NK-92 (cell line): ENCODE results near the gene DPF3.

Source experiments
- DNase-seq: peaks from one replicate; lab custom pipeline; 2025; ENCODE audit not compliant: unreplicated experiment; lab: John Stamatoyannopoulos, UW

DPF3 gene

DNA sequence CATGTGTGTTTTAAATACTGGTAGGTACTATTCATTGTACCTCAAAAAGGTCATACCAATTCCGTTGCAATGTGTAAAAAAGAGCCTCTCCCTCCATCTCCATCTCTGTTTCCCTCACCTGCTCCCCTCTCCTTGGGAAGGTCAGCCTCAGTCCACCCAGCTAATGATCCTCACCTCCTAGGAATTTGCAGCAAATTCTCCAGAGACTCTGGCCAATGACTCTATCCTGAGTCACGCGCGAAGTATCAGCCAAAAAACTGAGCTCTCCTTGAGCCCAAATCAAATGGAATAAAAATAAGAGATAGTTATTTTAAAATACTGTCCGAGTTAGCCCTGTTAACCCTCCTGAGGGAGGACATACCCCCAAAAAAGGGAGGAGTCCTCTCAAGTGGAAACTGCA is 148.4 kb downstream of the DPF3 start:
- DNase-seq = no peak

DNA sequence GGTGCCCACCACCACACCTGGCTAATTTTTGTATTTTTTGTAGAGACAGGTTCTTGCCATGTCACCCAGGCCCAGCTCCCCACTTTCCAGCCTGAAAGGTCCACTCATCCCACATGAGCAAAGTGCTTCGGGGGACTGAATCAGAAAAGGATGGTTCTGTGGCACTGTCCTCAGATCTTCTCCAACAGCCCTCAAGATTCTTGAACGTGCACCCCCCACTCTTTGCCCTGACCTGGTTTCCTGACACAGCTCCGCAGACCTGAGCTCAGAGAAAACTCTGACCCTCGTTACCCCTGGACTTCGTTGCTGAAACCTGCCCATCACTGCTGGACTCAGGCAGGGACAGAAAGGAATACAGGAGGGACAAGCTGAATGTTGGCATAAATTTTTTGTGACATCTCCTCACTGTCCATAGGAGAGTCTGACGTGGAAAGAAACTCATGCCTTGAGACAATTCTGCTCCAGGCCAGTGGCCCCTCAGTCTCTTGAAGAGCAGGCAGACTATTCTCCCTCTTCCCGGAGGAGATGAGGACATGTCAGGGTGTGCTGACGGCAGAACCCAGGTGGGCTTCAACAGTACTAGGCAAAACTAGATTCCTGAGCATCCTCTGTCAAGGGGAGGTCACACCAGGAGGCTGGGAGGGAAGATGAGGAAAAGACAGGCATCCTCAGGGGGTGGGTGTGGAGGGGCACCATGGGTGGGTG is 149.3 kb downstream of the DPF3 start:
- no peak for DNase-seq

DNA sequence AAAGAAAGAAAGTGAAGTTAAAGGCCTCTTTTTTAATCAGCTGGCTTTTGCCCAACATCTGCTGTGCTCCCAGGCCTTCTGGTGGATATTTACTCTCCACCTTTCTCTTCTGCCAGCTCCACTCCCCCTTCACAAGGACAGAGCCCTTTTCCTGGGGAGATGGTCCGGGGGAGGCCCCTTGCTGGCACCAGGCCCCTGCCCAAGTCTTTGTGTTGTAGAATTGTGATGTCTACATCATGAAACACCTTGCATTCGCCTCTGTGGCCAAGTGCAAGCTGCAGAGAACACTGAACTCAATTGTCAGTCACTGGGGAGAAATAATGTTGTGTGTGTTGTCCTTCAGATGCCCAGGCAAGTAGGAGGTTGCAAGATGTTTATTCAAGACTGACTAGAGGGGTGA is 150.3 kb downstream of the DPF3 start:
- DNase-seq = no peak

DNA sequence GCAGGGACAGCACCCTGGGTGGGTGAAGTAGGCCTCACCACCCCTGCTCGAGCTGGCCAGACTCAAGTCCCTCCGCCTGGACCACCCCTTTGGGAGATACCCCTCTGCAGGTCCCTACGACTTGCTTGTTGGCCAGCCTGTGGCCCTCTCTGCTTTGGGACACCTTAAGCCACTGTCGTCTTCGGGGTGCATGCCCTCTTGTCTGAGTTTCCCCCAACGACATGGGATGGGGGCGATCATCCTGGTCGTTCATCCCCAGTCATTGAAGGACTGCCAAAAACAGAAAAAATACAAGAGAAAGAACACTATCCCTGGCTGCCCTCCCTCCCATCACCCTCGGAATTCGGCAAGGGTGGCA is 151.1 kb downstream of the DPF3 start:
- no peak for DNase-seq

DNA sequence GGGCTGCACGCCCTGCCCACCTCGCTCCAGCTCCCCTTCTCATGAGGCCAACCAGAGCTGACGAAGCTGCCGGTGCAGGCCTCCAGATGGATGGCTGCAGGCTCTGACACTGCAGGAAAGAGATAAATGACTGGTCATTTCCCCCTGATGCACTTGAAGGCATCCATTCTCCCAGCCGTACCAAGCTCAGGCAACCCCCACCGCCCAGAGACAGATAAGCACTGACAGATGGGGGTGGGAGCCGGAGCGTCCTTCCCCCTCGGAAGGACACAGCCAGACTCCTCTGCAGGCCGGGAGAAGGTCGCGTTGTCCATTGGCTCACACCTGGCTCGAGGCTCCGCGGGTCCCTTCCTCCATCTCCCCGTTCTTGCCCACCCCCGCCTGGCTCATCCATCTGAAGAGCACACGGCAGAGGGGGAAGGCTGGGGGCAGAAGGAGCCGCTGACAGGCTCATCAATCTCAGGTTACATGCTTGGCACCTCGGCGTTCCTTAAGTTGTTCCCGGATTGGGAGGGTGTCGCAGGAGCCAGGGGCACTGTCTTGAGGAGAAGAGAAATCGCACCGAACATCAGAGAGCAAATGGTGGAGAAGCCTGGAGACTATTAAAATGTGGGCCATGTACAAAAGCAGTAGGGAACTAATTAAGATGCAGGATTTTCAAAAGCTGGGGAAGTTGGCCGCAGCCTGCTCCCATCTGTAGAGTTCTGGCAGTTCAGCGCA is 151.6 kb downstream of the DPF3 start:
- DNase-seq = no peak

DNA sequence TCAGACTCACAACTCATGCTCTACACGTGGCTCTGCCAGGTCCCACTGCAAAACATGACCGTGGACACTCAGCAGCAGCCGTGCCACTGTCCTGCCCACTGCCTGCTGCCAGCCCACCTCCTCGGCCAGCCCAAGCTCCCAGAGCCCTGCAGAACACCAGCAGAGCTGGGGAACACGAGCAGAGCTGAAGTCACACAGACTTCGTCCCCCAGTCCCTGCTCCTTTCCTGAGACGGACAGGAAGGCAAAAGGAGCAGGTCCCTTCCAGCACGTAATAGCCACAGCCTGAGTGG is 152.1 kb downstream of the DPF3 start:
- no peak for DNase-seq

DNA sequence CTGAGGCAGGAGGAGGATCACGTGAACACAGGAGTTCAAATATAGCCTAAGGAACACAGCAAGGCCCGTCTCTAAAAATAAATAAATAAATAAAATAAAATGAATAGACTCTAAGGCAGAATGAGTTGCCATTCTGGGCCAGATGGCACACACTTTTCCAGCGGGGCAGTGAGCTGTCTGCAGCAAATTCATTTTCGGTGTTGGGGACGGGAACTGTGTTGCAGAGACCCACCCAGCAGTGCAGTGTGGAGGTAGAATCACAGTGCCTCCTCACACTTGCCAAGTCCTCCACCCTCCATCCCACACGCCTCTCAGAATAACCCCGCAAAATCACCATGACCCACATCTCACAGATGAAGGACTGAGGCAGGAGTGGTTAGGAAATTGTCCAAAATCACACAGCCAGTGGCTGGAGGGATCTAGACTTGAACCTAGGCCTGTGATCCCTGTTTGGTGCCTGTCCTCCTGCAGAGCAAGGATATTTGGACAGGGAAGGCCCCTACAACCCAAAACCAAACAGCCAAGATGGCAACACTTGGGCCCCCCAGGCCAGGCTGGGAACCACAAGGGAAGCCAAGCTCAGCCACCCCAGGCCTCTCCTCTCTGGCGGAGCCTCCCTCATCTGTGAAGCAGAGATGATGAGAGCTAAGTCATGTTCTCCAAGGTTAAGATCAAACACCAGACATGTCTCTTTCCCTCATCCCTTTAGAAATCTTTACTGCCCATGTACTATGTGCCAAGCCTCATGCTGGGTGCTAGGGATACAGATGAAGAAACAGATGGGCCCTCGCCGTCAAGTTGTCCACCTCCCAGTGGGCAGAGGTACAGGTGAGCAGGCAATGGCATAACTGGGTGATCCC is 152.7 kb downstream of the DPF3 start:
- DNase-seq = no peak

DNA sequence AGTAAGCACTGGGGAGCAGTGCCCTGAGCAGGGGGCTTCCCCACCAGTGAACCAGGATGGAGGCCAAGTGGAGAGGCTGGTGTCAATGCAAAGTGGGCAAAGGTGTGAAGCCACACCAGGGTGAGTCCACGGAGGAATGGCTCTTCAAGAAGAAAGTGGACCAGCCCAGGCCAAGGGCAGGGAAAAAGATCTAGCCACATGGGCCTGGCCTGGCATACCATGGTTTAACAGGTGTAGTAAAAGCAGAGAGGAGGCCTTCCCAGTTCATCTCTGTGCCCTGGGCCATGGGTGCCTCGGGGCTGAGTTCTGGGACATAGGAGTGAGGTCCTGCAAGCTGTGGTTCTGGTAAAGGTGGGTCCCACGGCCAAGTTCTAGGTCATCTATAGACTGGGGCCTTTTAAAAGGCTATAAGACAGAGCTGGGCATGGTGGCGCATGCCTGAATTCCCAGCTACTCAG is 153.4 kb downstream of the DPF3 start:
- no peak for DNase-seq

DNA sequence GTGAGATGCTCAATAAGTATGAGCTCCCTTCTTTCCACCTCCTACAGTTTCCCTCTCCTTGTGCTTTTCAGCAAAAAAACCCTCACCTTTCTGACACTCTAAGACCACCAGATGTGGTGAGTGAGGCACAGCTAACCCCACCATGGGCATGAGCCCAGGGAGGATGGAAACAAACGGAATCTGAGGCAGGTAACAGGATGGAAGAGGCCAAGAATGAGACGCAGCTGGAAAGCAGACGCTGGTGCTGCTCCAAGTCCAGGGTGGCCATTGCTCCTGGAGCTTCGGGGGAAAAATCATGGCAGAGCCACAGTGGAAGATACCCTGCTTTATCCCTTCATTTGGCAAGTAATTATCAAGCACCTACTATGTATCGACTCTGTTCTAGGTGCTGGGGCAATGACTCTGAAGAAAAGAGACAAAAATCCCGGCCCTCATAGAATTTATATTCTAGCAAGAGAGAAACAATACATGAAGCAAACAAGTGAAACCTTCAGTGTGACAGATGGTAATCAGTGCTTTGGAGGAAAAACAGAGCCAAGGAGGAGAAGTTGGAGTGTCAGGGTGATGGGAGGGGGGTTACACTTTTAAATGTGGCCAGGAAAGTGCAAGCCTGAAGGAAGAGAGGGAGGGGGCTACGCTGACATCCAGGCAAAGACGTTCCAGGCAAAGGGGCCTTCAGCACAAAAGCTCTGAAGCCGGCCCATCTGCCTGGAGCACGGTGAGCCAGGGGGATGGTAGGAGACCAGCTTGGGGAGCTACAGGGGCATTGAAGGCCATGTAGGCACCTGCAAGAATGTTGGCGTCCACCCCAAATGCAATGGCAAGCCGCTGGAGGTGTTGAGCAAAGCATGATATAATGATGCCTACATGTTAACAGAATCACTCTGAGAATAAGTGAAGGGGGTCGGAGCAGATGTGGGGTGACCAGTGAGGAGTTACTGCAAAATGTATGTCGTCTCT is 154.2 kb downstream of the DPF3 start:
- no peak for DNase-seq

DNA sequence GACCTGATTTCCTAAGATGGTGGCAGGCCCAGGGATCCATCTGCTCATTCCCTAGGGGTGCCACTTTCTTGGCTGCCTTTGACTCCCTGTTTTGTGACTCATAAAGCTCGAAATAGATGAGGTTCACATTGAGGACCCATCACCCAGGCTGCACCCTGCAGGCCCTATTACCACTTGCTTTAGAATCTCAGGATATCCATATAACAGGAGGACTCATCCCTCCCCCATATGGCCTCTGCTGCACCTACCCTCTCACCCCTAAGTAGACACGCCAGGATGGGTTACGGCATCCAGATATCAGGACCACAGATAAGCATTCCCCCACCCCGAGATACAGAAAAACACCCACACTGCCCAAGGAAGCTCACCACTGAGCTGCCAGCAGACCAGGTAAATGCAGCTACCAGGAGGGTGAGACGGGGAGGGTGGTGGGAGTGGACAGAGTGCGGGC is 155.7 kb downstream of the DPF3 start:
- no peak for DNase-seq

DNA sequence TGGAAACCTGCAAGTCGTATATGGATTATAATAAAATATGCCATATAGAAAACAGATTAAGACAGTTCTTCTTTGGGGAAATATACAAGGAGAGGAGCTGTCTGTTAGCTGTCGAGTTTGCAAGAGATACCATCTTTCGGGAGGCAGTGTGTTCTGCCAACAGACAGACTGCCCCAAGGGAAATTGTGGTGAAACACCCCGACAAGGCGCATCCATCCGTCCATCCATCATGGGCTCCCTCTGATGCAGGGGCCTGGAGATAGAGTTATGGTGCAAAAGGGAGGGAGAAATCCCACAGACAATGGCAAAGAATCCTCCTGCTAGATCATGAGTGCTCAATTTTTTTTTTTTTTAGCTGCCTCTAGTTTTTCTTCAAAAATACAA is 156.3 kb downstream of the DPF3 start:
- DNase-seq = no peak

DNA sequence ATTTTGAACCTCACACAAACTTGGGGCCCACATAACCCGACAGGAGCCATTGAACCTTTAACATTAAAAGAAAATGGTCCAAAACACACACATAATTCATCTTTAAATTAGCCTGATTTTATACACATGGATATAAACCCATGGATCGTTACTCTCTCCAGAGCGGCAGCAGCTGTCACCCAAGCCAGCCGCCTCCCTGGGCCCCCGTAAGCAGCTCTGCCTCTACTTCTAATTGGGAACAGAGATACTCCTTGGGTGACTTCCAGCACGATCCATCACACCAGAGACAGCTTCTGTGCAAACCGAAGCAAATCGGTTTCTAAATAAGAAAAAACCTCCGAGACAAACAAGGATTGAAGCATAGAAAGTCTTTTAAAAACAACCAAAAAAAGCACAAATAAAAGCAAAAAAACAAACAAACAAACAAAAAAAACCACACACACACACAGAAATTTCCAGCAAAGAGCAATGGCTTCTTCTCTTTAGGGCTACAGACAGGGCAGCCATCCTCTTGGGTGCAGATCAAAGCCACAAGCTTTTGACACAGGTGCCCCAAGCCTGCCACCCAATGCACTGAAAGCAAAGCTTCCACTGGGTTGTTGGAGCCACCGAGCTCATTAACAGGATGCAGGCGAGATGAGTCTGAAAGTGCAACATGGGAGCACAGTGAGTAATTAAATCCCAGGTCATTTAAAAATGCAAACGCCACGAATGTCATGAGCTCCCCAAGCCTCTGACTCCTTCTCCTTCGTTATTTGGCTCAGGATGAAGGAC is 156.9 kb downstream of the DPF3 start:
- no peak for DNase-seq

DNA sequence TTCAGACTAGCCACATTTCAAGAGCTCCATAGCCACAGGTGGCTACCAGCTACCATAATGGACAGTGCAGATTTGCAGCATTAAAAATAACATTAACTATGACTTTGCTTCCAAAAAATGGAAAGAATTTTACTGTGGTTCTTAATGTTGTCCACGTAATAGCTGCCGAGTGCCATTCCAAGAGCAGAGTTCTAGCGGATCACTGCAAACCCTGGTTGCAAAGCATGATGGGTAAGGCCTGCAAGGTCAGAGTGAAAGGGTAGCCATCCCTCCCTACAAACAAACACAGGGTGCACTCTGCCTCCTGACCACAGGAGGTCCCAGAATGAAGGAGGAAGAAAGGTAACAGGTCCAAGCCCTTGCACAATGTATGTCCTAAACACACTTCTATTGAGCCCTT is 157.6 kb downstream of the DPF3 start:
- no peak for DNase-seq

DNA sequence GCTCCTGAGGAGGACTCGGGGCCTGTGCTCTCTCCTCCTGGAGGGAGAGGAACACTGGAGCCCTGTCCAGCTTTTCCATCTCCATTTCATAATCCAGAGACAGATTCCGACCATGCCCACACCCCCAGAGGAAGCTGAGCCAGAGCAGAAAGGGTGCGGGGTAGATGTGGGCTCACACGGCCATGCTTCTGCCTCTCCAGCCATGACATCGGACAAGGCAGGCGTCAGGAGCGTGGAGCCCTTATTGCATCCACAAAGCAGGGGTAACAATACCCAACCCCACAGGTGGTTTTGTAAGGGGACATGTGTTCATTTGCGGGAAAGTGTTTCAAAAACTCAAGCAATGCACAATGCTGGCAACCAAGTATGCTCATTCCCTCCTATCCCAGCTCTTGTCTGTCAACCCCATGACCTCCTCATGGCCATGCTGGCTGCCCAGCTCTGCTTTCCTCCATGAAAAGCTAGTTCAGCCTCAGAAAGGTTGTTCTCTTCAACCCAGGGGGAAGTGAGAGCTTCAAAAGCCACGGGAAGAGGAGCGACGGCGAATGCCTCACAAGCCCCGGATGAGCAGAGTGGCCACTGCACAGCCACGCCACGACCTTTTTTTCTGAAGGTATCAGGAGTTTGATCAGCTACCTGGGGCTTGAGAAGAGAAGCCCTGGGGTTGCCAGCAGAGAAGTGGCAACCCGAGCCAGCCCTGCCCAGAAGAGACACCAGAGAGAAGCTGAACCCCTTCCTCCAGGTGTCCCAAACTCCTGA is 161.7 kb downstream of the DPF3 start:
- no peak for DNase-seq

DNA sequence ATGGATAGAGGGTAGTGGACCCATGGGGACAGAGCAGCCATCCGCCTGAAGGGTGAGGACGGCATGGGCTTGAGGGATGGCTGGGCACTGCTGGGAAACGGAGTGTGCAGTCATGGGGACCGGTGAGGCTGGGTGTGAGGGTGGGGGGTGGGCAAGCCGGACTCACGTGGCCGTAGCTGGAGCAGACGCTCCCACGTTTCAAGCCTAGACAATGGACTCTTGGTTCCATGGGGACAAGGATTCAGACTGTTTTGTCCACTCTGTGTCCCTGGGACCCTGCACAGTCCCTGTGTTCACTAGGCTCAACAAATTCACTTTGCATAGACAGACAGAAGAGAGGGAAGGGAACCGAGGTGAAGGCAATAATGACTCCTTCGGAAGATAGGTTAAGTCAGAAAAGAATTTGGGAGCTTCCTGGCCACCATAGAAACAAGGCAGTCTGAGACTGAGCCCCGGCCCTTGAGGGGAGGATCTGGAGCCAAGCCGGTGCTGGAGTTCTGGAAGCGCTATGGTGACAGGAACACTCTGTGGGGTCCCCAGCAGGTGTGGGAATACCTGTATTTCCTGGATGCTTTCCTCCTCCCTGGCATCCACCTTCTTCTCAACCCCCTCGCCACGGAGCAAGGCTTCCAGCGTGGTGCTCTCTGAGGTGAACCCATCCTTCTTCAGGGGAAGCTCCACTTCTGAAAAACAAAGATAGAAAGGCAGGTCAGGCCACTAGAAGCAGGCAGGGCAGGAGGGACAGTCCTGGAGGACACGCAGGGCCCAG is 162.5 kb downstream of the DPF3 start:
- DNase-seq = no peak

DNA sequence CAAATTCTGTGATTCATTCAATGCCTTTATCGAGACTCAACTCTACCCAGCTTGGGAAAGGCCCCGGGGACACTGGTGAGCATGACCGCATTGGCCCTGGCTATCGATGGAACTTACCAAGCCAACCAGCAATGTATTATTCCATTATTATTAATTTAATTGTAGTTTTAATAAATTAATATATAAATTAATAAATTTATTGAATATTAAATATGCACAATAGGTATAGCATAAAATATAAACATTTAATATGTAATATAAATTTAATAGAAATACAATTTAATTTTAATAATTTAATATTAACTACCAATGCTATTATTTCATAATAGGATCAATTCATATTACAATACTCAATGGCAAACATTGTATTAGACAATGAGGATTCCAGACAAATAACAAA is 163.4 kb downstream of the DPF3 start:
- DNase-seq = no peak

DNA sequence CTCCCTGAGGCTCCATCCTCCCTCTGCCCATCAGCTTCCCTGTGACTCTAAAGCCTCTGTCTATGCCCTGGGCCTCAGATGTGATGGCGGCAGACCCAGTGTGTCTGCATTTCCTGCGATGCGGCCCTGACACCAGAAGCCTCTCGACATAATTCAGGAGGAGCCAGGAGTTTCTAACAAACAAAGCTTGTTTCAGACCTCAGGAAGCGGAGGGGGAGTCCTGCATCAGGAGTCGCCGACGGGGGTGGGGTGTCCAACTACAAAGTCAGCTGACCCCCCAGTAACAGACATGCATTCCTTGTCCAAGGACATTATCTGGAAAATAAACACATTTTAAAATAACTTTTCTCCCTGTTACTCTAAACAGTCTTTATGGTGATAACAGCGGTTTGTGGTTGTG is 167.5 kb downstream of the DPF3 start:
- no peak for DNase-seq

DNA sequence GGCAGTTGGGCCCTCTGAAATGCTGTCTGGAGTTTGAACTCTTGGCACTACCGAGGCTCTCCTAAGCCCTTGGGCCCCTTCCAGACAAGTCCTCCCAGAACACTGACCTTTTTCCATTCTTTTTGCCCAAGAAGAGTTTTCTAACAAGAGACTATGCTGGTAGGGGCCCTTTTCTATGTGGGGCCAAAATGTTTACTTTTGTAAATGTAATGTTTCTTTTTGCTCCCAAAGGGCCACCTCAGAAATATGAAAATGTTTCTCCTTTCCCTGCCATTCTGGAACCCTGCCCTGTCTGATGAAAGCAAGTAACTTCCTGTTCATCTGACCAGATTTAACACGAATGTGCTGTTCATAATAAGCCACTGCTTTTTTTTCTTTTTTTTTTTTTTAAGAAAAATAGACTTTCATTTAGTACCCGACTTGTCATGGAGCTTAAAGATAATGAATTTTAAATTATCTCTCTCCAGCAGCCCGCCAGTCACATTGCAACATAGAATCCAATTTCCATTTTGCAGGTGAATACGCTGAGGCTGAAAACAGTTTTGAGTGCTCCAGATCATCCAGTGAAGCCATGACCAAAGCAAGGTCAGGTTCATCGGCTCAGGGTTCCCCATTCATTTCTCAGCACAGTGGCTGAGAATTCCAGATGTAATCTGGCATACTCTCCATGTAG is 169.9 kb downstream of the DPF3 start:
- no peak for DNase-seq
